22Rv1 (cell line): ENCODE measurements around the gene SLC4A3.

Source experiments
- H3K27ac ChIP-seq: fragments of 450-650 bp; 2 replicates; pipeline ENCODE4 v1.5.1; 2017
- ZFX ChIP-seq: fragments of 450-650 bp; IDR thresholded peaks from 2 replicates; pipeline ENCODE4 v1.6.1; 2017; ENCODE audit warnings: antibody characterized with exemption, borderline replicate concordance
- TF ChIP-seq, protein P1 (sequence below): fragments of 450-650 bp; IDR thresholded peaks from 2 replicates; pipeline ENCODE4 v1.5.1; 2017; ENCODE audit warnings: mild to moderate bottlenecking

SLC4A3 gene

GRCh38 chr2:219638948-219639755 lies 11.7 kb downstream of the SLC4A3 start:
- no peak overlapping the region for H3K27ac ChIP-seq
- TF ChIP-seq ZFX, result no peak
- TF ChIP-seq, protein P1, sequence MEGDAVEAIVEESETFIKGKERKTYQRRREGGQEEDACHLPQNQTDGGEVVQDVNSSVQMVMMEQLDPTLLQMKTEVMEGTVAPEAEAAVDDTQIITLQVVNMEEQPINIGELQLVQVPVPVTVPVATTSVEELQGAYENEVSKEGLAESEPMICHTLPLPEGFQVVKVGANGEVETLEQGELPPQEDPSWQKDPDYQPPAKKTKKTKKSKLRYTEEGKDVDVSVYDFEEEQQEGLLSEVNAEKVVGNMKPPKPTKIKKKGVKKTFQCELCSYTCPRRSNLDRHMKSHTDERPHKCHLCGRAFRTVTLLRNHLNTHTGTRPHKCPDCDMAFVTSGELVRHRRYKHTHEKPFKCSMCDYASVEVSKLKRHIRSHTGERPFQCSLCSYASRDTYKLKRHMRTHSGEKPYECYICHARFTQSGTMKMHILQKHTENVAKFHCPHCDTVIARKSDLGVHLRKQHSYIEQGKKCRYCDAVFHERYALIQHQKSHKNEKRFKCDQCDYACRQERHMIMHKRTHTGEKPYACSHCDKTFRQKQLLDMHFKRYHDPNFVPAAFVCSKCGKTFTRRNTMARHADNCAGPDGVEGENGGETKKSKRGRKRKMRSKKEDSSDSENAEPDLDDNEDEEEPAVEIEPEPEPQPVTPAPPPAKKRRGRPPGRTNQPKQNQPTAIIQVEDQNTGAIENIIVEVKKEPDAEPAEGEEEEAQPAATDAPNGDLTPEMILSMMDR, result no peak

GRCh38 chr2:219641390-219642068 lies 14.1 kb downstream of the SLC4A3 start:
- H3K27ac ChIP-seq, result no peak overlapping the region
- no peak for TF ChIP-seq ZFX
- TF ChIP-seq, protein P1, result no peak

- H3K27ac ChIP-seq, result no peak overlapping the region
- TF ChIP-seq ZFX, result no peak
- TF ChIP-seq, protein P1, result no peak
Observed at GRCh38 chr2:219642069-219642454, 14.6 kb downstream of the SLC4A3 start.

GRCh38 chr2:219642465-219643083 lies 15.1 kb downstream of the SLC4A3 start:
- TF ChIP-seq ZFX, result no peak
- TF ChIP-seq, protein P1, result peak; percentile 99
- no peak overlapping the region for H3K27ac ChIP-seq

GRCh38 chr2:219643084-219643473 lies 15.6 kb downstream of the SLC4A3 start:
- H3K27ac ChIP-seq, result no peak overlapping the region
- TF ChIP-seq, protein P1, result no peak
- TF ChIP-seq ZFX, result no peak

GRCh38 chr2:219643788-219644398 lies 16.5 kb downstream of the SLC4A3 start:
- TF ChIP-seq ZFX, result no peak
- TF ChIP-seq, protein P1, result no peak

More at GRCh38 chr2:219643788-219644398, 16.5 kb downstream of the SLC4A3 start:
- H3K27ac ChIP-seq, result no peak overlapping the region
